ENCODE data around the gene SLITRK4. TPM values are rescaled to one million over a fixed set of nuclear protein-coding genes. Genes with fewer than 3 reads are reported as not detected.
A peak's percentile ranks its signal among the peaks of the same experiment; 100 is the strongest.

SLITRK4 gene
- polyA plus RNA-seq (0.01 TPM in 2 of 3 replicates, not detected in the other), polyA minus RNA-seq (not detected in 3 replicates)
- 0.11 TPM for polyA plus RNA-seq (2011; ENCODE audit: low read depth)
- polyA plus RNA-seq (2011; cell fraction: cytosol; rRNA removed), result 0.02 TPM in 1 of 2 replicates, not detected in the other
- polyA plus RNA-seq (2011; cell fraction: nucleus; rRNA removed), result not detected in 2 replicates
- polyA plus RNA-seq (2012; ENCODE audit: low replicate concordance), result 0.01 TPM in 1 of 2 replicates, not detected in the other
- polyA minus RNA-seq (2011; cell fraction: cytosol; rRNA and poly(A)+ RNA removed), result not detected
- not detected in 2 replicates for polyA minus RNA-seq (2011; cell fraction: nucleus; rRNA and poly(A)+ RNA removed)

GRCh38 chrX:143635915-143636314 is at the start of gene SLITRK4:
TSS of gene SLITRK4 (minus strand) at chrX:143636101. CDS start at chrX:143631108, 4,993 bp downstream.
- H2AFZ ChIP-seq (ENCODE audit: control insufficient read depth, low read length), result no peak within 1 kb of the TSS
- peak within 1 kb of the TSS; percentile 45 for H3K4me2 ChIP-seq (ENCODE audit: control insufficient read depth, extremely low read depth, insufficient read depth, low read depth, low read length)

GRCh38 chrX:143683486-143683885 is 47.6 kb upstream of the SLITRK4 start:
- Histone ChIP-seq H3K9me1 (ENCODE audit: control insufficient read depth, extremely low read depth, insufficient read depth, low read length) (no peaks in the 10 kb centered on the region), H3K36me3 (ENCODE audit: control insufficient read depth in 2 of 2, extremely low read depth in 1 of 2, insufficient read depth in 2 of 2, low read length in 2 of 2) (no peaks in the 10 kb centered on the region), H3K27me3 (ENCODE audit: control insufficient read depth, extremely low read depth, insufficient read depth, low read length) (no peaks in the 10 kb centered on the region), H3K9ac (ENCODE audit: control insufficient read depth, extremely low read depth, insufficient read depth, low read length) (no peak overlapping the region), H3K4me2 (ENCODE audit: control insufficient read depth, extremely low read depth, insufficient read depth, low read depth, low read length) (no peak overlapping the region), H3K4me3 (ENCODE audit: control insufficient read depth in 2 of 3, extremely low read depth in 1 of 3, insufficient read depth in 2 of 3, low read depth in 1 of 3, low read length in 3 of 3) (no peak overlapping the region), H3K9me3 (ENCODE audit: control insufficient read depth, low read depth, low read length) (no peaks in the 10 kb centered on the region), H2AFZ (ENCODE audit: control insufficient read depth, low read length) (no peak overlapping the region), H4K20me1 (ENCODE audit: control insufficient read depth, extremely low read depth, insufficient read depth, low read length) (no peaks in the 10 kb centered on the region), H3K4me1 (ENCODE audit: control insufficient read depth, extremely low read depth, insufficient read depth, low read length) (no peaks in the 10 kb centered on the region), H3K27ac (ENCODE audit: control insufficient read depth, insufficient read depth, low read length) (no peak overlapping the region), H3K79me2 (ENCODE audit: control insufficient read depth, insufficient read depth, low read length) (no peaks in the 10 kb centered on the region)
- no peak for FAIRE-seq
- TF ChIP-seq CTCF (optimal IDR thresholded peaks at IDR 0.05 in 1 of 3, IDR thresholded peaks at IDR 0.05 in 1 of 3, conservative IDR thresholded peaks at IDR 0.05 in 1 of 3; ENCODE audit: extremely low read depth in 1 of 3, insufficient read depth in 2 of 3, low read length in 3 of 3), result no peak
- no peak for TF ChIP-seq EZH2 (IDR thresholded peaks at IDR 0.05; ENCODE audit: low read length)
- dilution Hi-C loops (cut with MboI; ENCODE audit: extremely low pct_ligation_motif_present, low sequenced_read_pairs), result no loop called here
- DNase-seq (ENCODE audit: low read depth, low spot score), result no peak

More at GRCh38 chrX:143635915-143636314, at the start of gene SLITRK4:
- DNase-seq (ENCODE audit: low read depth, low spot score), result no peak
- FAIRE-seq, result no peak
- Histone ChIP-seq H3K9ac (ENCODE audit: control insufficient read depth, extremely low read depth, insufficient read depth, low read length) (no peak within 1 kb of the TSS), H3K27me3 (ENCODE audit: control insufficient read depth, extremely low read depth, insufficient read depth, low read length) (peaks cover 17% of the 10 kb centered on the region), H3K9me1 (ENCODE audit: control insufficient read depth, extremely low read depth, insufficient read depth, low read length) (no peaks in the 10 kb centered on the region), H3K27ac (ENCODE audit: control insufficient read depth, insufficient read depth, low read length) (no peak within 1 kb of the TSS), H3K36me3 (ENCODE audit: control insufficient read depth in 2 of 2, extremely low read depth in 1 of 2, insufficient read depth in 2 of 2, low read length in 2 of 2) (no peaks in the 10 kb centered on the region), H3K4me3 (ENCODE audit: control insufficient read depth in 2 of 3, extremely low read depth in 1 of 3, insufficient read depth in 2 of 3, low read depth in 1 of 3, low read length in 3 of 3) (no peak within 1 kb of the TSS), H3K9me3 (ENCODE audit: control insufficient read depth, low read depth, low read length) (no peaks in the 10 kb centered on the region), H3K4me1 (ENCODE audit: control insufficient read depth, extremely low read depth, insufficient read depth, low read length) (peaks cover 2% of the 10 kb centered on the region), H3K79me2 (ENCODE audit: control insufficient read depth, insufficient read depth, low read length) (no peaks in the 10 kb centered on the region), H4K20me1 (ENCODE audit: control insufficient read depth, extremely low read depth, insufficient read depth, low read length) (no peaks in the 10 kb centered on the region)
- dilution Hi-C loops (cut with MboI; ENCODE audit: extremely low pct_ligation_motif_present, low sequenced_read_pairs), result no loop called here
- no peak for TF ChIP-seq CTCF (optimal IDR thresholded peaks at IDR 0.05 in 1 of 3, IDR thresholded peaks at IDR 0.05 in 1 of 3, conservative IDR thresholded peaks at IDR 0.05 in 1 of 3; ENCODE audit: extremely low read depth in 1 of 3, insufficient read depth in 2 of 3, low read length in 3 of 3)
- TF ChIP-seq EZH2 (IDR thresholded peaks at IDR 0.05; ENCODE audit: low read length), result no peak

Data from keratinocyte (primary cell).